Osteocyte (in vitro differentiated cells): ENCODE measurements around the gene PRKAG3. TPM values are rescaled to one million over a fixed set of nuclear protein-coding genes. Genes with fewer than 3 reads are reported as not detected.

ENCODE experiments used
- DNase-seq: peaks from one replicate; pipeline ENCODE4 v3.0.0; 2021; ENCODE audit warnings: mixed read lengths; ENCODE audit not compliant: unreplicated experiment; ENCODE audit errors: extremely low spot score
- H3K27ac Mint-ChIP-seq: one replicate; pipeline ENCODE4 v1.8.0; 2021; ENCODE audit warnings: mild to moderate bottlenecking, mixed read lengths; ENCODE audit not compliant: unreplicated experiment
- H3K27me3 Mint-ChIP-seq: one replicate; pipeline ENCODE4 v1.8.0; 2021; ENCODE audit warnings: mixed read lengths; ENCODE audit not compliant: unreplicated experiment
- H3K36me3 Mint-ChIP-seq: one replicate; pipeline ENCODE4 v1.8.0; 2021; ENCODE audit warnings: mixed read lengths; ENCODE audit not compliant: unreplicated experiment
- H3K4me1 Mint-ChIP-seq: one replicate; pipeline ENCODE4 v1.8.0; 2021; ENCODE audit warnings: mixed read lengths; ENCODE audit not compliant: unreplicated experiment
- H3K4me3 Mint-ChIP-seq: one replicate; pipeline ENCODE4 v1.8.0; 2021; ENCODE audit warnings: mild to moderate bottlenecking, moderate library complexity, mixed read lengths; ENCODE audit not compliant: unreplicated experiment
- H3K9me3 Mint-ChIP-seq: one replicate; pipeline ENCODE4 v1.8.0; 2021; ENCODE audit warnings: mixed read lengths; ENCODE audit not compliant: unreplicated experiment
- CTCF ChIP-seq: fragments of 200-600 bp; sonication (generic); IDR thresholded peaks from 2 replicates; pipeline ENCODE4 v1.5.0; 2021; ENCODE audit warnings: antibody characterized with exemption, mild to moderate bottlenecking, moderate library complexity
- total RNA-seq: library from RNA; stranded (reverse); gene quantifications from 2 replicates; pipeline ENCODE4 v1.2.1, GENCODE V29; 2021

PRKAG3 gene
- total RNA-seq, 1 donor from 2014 or later = not detected

- TF ChIP-seq CTCF = no peak
- Mint-ChIP-seq H3K36me3 (no peaks in the 10 kb centered on the region), H3K4me3 (no peak overlapping the region), H3K27me3 (peaks cover 80% of the 10 kb centered on the region), H3K4me1 (peaks cover 2% of the 10 kb centered on the region), H3K27ac (no peak overlapping the region), H3K9me3 (no peaks in the 10 kb centered on the region)
- DNase-seq = no peak
Observed at GRCh38 chr2:218870984-218871344, 39.4 kb upstream of the PRKAG3 start.

GRCh38 chr2:218869064-218869463, 37.5 kb upstream of the PRKAG3 start:
- Mint-ChIP-seq H3K27ac (no peak overlapping the region), H3K9me3 (no peaks in the 10 kb centered on the region), H3K27me3 (peaks cover 76% of the 10 kb centered on the region), H3K36me3 (no peaks in the 10 kb centered on the region), H3K4me3 (no peak overlapping the region), H3K4me1 (peaks cover 2% of the 10 kb centered on the region)
- no peak for DNase-seq
- no peak for TF ChIP-seq CTCF

DNA sequence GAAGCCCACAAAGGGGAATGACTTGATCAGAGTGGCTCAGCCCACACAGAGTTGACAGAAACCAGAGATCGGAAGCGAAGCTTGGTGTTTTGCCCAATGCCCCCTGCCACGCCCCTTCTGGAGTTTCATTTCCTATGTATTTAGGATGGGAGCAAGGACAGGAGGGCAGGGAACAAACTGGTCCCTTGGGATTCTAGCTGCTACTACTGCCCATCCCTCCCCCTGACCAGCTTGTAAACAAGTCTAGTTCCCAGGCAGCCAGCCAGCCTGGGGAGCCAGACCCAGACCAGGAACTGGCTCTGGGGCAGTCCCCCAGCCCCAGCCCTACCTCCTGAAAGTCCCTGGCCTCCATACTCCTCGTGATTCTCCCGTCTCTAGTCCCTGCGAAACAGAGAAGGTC, 36.3 kb upstream of the PRKAG3 start:
- no peak for DNase-seq
- Mint-ChIP-seq H3K27me3 (peaks cover 83% of the 10 kb centered on the region), H3K27ac (no peak overlapping the region), H3K9me3 (no peaks in the 10 kb centered on the region), H3K36me3 (no peaks in the 10 kb centered on the region), H3K4me3 (no peak overlapping the region), H3K4me1 (no peaks in the 10 kb centered on the region)
- TF ChIP-seq CTCF = no peak

GRCh38 chr2:218865999-218866398, 34.4 kb upstream of the PRKAG3 start:
- Mint-ChIP-seq H3K4me3 (no peak overlapping the region), H3K36me3 (no peaks in the 10 kb centered on the region), H3K4me1 (peaks cover 1% of the 10 kb centered on the region), H3K27me3 (peaks cover 83% of the 10 kb centered on the region), H3K27ac (no peak overlapping the region), H3K9me3 (no peaks in the 10 kb centered on the region)
- DNase-seq = no peak
- TF ChIP-seq CTCF = no peak

GRCh38 chr2:218865396-218865795, 33.8 kb upstream of the PRKAG3 start:
- no peak for TF ChIP-seq CTCF
- Mint-ChIP-seq H3K4me1 (peaks cover 6% of the 10 kb centered on the region), H3K9me3 (no peaks in the 10 kb centered on the region), H3K4me3 (no peak overlapping the region), H3K27ac (no peak overlapping the region), H3K27me3 (peaks cover 81% of the 10 kb centered on the region), H3K36me3 (no peaks in the 10 kb centered on the region)
- no peak for DNase-seq
